ENCODE results near the gene ITPRIPL1.

ITPRIPL1 gene

GRCh38 chr2:96361751-96362150 lies 36.6 kb downstream of the ITPRIPL1 start:
- no peak for DNase-seq

DNA sequence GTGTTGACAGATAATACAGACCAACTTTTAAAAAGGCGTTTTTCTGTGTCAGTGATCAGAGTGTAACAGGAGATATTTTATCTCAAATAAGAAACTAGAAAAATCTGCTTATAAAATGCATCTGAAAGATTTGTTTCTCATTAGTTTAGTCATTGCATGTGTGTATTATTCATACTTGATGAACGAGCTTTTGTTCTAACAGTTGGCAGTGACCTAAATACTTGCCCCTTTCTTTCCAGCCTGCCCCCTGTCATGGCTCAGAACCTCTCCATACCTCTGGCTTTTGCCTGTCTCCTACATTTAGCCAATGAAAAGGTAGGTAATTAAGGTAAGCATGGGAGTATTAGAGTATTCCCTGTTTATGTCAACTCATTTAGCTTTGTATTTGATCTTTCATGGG lies 44.1 kb downstream of the ITPRIPL1 start:
- no peak for DNase-seq

GRCh38 chr2:96374211-96374951 lies 49.3 kb downstream of the ITPRIPL1 start:
- DNase-seq = no peak

All from activated effector memory CD4-positive, alpha-beta T cell treated with Interleukin-2 at 50 U/mL for 16 hours (primary cell).